Naive thymus-derived CD4-positive, alpha-beta T cell (primary cell): Measurements from ENCODE around the gene PDHA2. TPM values are rescaled to one million over a fixed set of nuclear protein-coding genes. Genes with fewer than 3 reads are reported as not detected.

ENCODE experiments used
- ATAC-seq: fragments of 150-1000 bp; cut with Tn5 transposase; 2 replicates; pipeline ENCODE4 v1.10.0; 2021; ENCODE audit warnings: mild to moderate bottlenecking, moderate library complexity
- CTCF ChIA-PET: fragments of 350-600 bp; sonication (Branson Sonifier 250); formaldehyde crosslinking; loops from one replicate; lab custom pipeline; 2021; ENCODE audit warnings: antibody characterized with exemption; lab: Charles Lee
- POLR2A ChIA-PET: fragments of 350-600 bp; sonication (Branson Sonifier 250); formaldehyde crosslinking; loops from one replicate; lab custom pipeline; 2021; ENCODE audit warnings: antibody characterized with exemption, inconsistent platforms; lab: Charles Lee
- DNase-seq, 9 donors: peaks; one replicate each; pipeline versions ENCODE4 v3.0.0 to v3.0.0-alpha.2; 2020 to 2022; ENCODE audit warnings: mixed read lengths in 1 of 9
- H3K27ac ChIP-seq: one replicate; pipeline ENCODE4 v1.7.0; 2013; ENCODE audit warnings: mild to moderate bottlenecking, low read depth, low read length, moderate library complexity
- H3K27me3 ChIP-seq, 2 donors: one replicate each; pipeline ENCODE4 v1.7.0; 2013; ENCODE audit warnings: low read length in 2 of 2, mild to moderate bottlenecking in 2 of 2, moderate library complexity in 2 of 2; ENCODE audit not compliant: control insufficient read depth in 2 of 2, insufficient read depth in 2 of 2
- H3K36me3 ChIP-seq, 3 experiments: 1 replicate in 2 of 3; 2 replicates in 1 of 3; pipeline ENCODE4 v1.7.0; 2013; ENCODE audit warnings: low read length in 3 of 3, mild to moderate bottlenecking in 3 of 3, moderate library complexity in 1 of 3; ENCODE audit not compliant: insufficient read depth in 3 of 3, control insufficient read depth in 2 of 3
- H3K4me1 ChIP-seq, 2 donors: one replicate each; pipeline ENCODE4 v1.7.0; 2013; ENCODE audit warnings: low read length in 2 of 2, mild to moderate bottlenecking in 2 of 2, moderate library complexity in 1 of 2; ENCODE audit not compliant: control insufficient read depth in 2 of 2, insufficient read depth in 2 of 2
- H3K4me3 ChIP-seq: 2 replicates; pipeline ENCODE4 v1.7.0; 2013; ENCODE audit warnings: mild to moderate bottlenecking, low read length
- H3K9me3 ChIP-seq, 3 experiments: 1 replicate in 2 of 3; 2 replicates in 1 of 3; pipeline ENCODE4 v1.7.0; 2013; ENCODE audit warnings: low read length in 3 of 3; ENCODE audit not compliant: control insufficient read depth in 2 of 3
- H3K27ac Mint-ChIP-seq, 9 donors: one replicate each; pipeline ENCODE4 v1.8.0; 2020 to 2022; ENCODE audit warnings: mixed read lengths in 9 of 9, mild to moderate bottlenecking in 8 of 9, moderate library complexity in 5 of 9, inconsistent platforms in 2 of 9
- H3K27me3 Mint-ChIP-seq, 5 donors: one replicate each; pipeline ENCODE4 v1.8.0; 2021 to 2022; ENCODE audit warnings: mixed read lengths in 5 of 5, mild to moderate bottlenecking in 1 of 5
- H3K36me3 Mint-ChIP-seq, 5 donors: one replicate each; pipeline ENCODE4 v1.8.0; 2020 to 2022; ENCODE audit warnings: mixed read lengths in 5 of 5, mild to moderate bottlenecking in 3 of 5, inconsistent platforms in 1 of 5
- H3K4me1 Mint-ChIP-seq, 7 donors: one replicate each; pipeline ENCODE4 v1.8.0; 2020 to 2022; ENCODE audit warnings: mixed read lengths in 7 of 7, mild to moderate bottlenecking in 3 of 7, inconsistent platforms in 1 of 7
- H3K4me3 Mint-ChIP-seq, 10 donors: one replicate each; pipeline ENCODE4 v1.8.0; 2020 to 2022; ENCODE audit warnings: mild to moderate bottlenecking in 10 of 10, mixed read lengths in 10 of 10, moderate library complexity in 6 of 10, inconsistent platforms in 2 of 10
- H3K9me3 Mint-ChIP-seq, 11 donors: one replicate each; pipeline ENCODE4 v1.8.0; 2020 to 2022; ENCODE audit warnings: mixed read lengths in 11 of 11, mild to moderate bottlenecking in 4 of 11, inconsistent platforms in 1 of 11, moderate library complexity in 1 of 11
- intact Hi-C, 2 donors: fragments of 100-400 bp; cut with micrococcal nuclease; formaldehyde crosslinking; loops; one replicate each; pipeline ENCODE4 v1.15.1; 2023
- polyA plus RNA-seq, 2 donors: library from polyadenylated mRNA; unstranded; fragments of 300-500 nt; fragmentation: Illumina TruSeq; gene quantifications; one replicate each; pipeline ENCODE4 v1.2.3, GENCODE V29; 2021
- total RNA-seq, 6 experiments: library from RNA in 5 of 6; stranded (reverse) in 5 of 6; gene quantifications; 1 replicate in 5 of 6; 2 replicates in 1 of 6; pipeline ENCODE4 v1.2.3 and lab custom pipeline; 2021 to 2026

The PDHA2 gene
- total and polyA plus RNA-seq, 7 experiments from 2014 or later: not detected

GRCh38 chr4:95833711-95834194 is 6.1 kb upstream of the PDHA2 start:
- no peak overlapping the region for H3K27ac Mint-ChIP-seq
- no peak overlapping the region for H3K4me3 Mint-ChIP-seq
- no peaks in the 10 kb centered on the region for H3K4me1 Mint-ChIP-seq
- intact Hi-C loops: no loop called here
- Histone ChIP-seq H3K4me3 (no peak overlapping the region), H3K9me3 (no peaks in the 10 kb centered on the region), H3K36me3 (no peaks in the 10 kb centered on the region), H3K27me3 (no peaks in the 10 kb centered on the region), H3K4me1 (no peaks in the 10 kb centered on the region), H3K27ac (no peak overlapping the region)
- ATAC-seq (no peak), DNase-seq (no peak)
- H3K9me3 Mint-ChIP-seq: peaks cover 0 to 6% (median 0%) of the 10 kb centered on the region in 11 donors
- H3K27me3 Mint-ChIP-seq: no peaks in the 10 kb centered on the region
- ChIA-PET CTCF (no interaction called here), POLR2A (no interaction called here)
- no peaks in the 10 kb centered on the region for H3K36me3 Mint-ChIP-seq

GRCh38 chr4:95835672-95836071 is 4.2 kb upstream of the PDHA2 start:
- Histone ChIP-seq H3K27me3 (no peaks in the 10 kb centered on the region), H3K4me3 (no peak overlapping the region), H3K36me3 (no peaks in the 10 kb centered on the region), H3K4me1 (no peaks in the 10 kb centered on the region), H3K9me3 (no peaks in the 10 kb centered on the region), H3K27ac (no peak overlapping the region)
- DNase-seq (no peak), ATAC-seq (no peak)
- peaks cover 0 to 7% (median 0%) of the 10 kb centered on the region in 11 donors for H3K9me3 Mint-ChIP-seq
- no peaks in the 10 kb centered on the region for H3K4me1 Mint-ChIP-seq
- intact Hi-C loops: no loop called here
- POLR2A ChIA-PET: no interaction called here
- CTCF ChIA-PET: no interaction called here
- H3K4me3 Mint-ChIP-seq: no peak overlapping the region
- peaks cover 0 to 7% (median 0%) of the 10 kb centered on the region in 5 donors for H3K27me3 Mint-ChIP-seq
- H3K27ac Mint-ChIP-seq: no peak overlapping the region
- H3K36me3 Mint-ChIP-seq: no peaks in the 10 kb centered on the region

DNA sequence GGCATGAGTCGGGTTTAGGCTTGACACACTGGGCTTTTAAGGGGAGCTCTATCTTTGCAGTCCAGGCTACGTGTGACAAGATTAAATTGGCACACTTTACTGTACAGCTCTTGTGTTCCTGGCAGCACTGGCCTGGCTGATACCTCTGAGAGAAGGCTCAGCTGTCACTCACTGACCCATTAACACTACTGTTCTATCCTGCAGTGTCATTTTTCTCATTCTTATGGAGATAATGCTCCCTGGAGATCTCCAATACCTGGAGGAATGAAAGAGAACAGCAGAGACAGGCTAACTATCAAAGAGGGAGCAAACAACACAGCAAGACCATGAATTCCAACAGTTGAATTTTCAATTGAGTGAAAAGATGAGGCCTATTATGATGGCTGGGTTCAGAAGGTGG is 1.7 kb upstream of the PDHA2 start:
- POLR2A ChIA-PET: no interaction called here
- no peaks in the 10 kb centered on the region for H3K4me1 ChIP-seq
- no peak overlapping the region for H3K27ac ChIP-seq
- Mint-ChIP-seq H3K4me1 (no peaks in the 10 kb centered on the region), H3K27me3 (peaks cover 0 to 7% (median 0%) of the 10 kb centered on the region in 5 donors), H3K9me3 (peaks cover 0 to 7% (median 0%) of the 10 kb centered on the region in 11 donors), H3K4me3 (no peak overlapping the region), H3K27ac (no peak overlapping the region), H3K36me3 (no peaks in the 10 kb centered on the region)
- no peak overlapping the region for H3K4me3 ChIP-seq
- CTCF ChIA-PET: no interaction called here
- ATAC-seq (no peak), DNase-seq (no peak)
- no peaks in the 10 kb centered on the region for H3K9me3 ChIP-seq
- no peaks in the 10 kb centered on the region for H3K27me3 ChIP-seq
- H3K36me3 ChIP-seq: no peaks in the 10 kb centered on the region
- intact Hi-C loops: no loop called here

- Mint-ChIP-seq H3K4me3 (no peak overlapping the region), H3K27ac (no peak overlapping the region), H3K27me3 (no peaks in the 10 kb centered on the region), H3K4me1 (no peaks in the 10 kb centered on the region), H3K9me3 (peaks cover 0 to 5% (median 0%) of the 10 kb centered on the region in 11 donors), H3K36me3 (no peaks in the 10 kb centered on the region)
- Histone ChIP-seq H3K9me3 (no peaks in the 10 kb centered on the region), H3K36me3 (no peaks in the 10 kb centered on the region), H3K4me1 (no peaks in the 10 kb centered on the region), H3K27me3 (no peaks in the 10 kb centered on the region), H3K27ac (no peak overlapping the region), H3K4me3 (no peak overlapping the region)
- intact Hi-C loops: no loop called here
- CTCF ChIA-PET: no interaction called here
- POLR2A ChIA-PET: no interaction called here
- no peak for ATAC-seq
- no peak for DNase-seq
Observed at GRCh38 chr4:95847908-95848460, 8.1 kb downstream of the PDHA2 start.

DNA sequence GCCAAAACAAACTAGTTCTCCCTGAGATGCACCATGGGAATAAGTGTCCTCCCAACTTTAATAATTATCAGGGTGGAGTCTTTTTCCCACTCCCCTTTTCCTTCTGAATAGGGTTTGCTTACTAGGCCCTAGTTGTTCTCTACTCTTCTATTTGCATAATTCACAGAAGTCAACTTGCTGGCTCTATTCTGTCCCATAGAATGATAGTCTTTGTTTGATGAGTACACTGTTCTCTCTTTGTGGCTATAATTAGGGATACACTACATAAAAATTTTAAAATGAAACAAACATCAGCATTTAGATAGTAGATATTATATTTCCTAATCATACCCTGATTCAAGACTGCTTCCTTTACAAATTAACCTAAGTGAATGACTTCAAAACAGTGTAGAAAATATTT is 10.3 kb downstream of the PDHA2 start:
- ChIA-PET CTCF (no interaction called here), POLR2A (no interaction called here)
- no peak overlapping the region for H3K4me3 ChIP-seq
- Mint-ChIP-seq H3K4me1 (no peaks in the 10 kb centered on the region), H3K36me3 (no peaks in the 10 kb centered on the region), H3K9me3 (peaks cover 0 to 5% (median 0%) of the 10 kb centered on the region in 11 donors), H3K27ac (no peak overlapping the region), H3K4me3 (no peak overlapping the region), H3K27me3 (no peaks in the 10 kb centered on the region)
- H3K9me3 ChIP-seq: no peaks in the 10 kb centered on the region
- DNase-seq: no peak
- H3K36me3 ChIP-seq: no peaks in the 10 kb centered on the region
- no peaks in the 10 kb centered on the region for H3K27me3 ChIP-seq
- ATAC-seq: no peak
- intact Hi-C loops: no loop called here
- no peaks in the 10 kb centered on the region for H3K4me1 ChIP-seq
- no peak overlapping the region for H3K27ac ChIP-seq

GRCh38 chr4:95857761-95858160 is 17.9 kb downstream of the PDHA2 start:
- no peak overlapping the region for H3K27ac Mint-ChIP-seq
- Histone ChIP-seq H3K27ac (no peak overlapping the region), H3K9me3 (no peaks in the 10 kb centered on the region), H3K27me3 (no peaks in the 10 kb centered on the region), H3K4me3 (no peak overlapping the region), H3K4me1 (no peaks in the 10 kb centered on the region), H3K36me3 (no peaks in the 10 kb centered on the region)
- ChIA-PET POLR2A (no interaction called here), CTCF (interaction anchor here (0.5 kb wide), 1 partner anchor 32 kb away, joined by 3 read pairs; no protein-coding TSS in a partner anchor)
- DNase-seq (no peak), ATAC-seq (no peak)
- H3K36me3 Mint-ChIP-seq: no peaks in the 10 kb centered on the region
- H3K9me3 Mint-ChIP-seq: peaks cover 0 to 17% (median 1%) of the 10 kb centered on the region in 11 donors
- no peak overlapping the region for H3K4me3 Mint-ChIP-seq
- no peaks in the 10 kb centered on the region for H3K4me1 Mint-ChIP-seq
- intact Hi-C loops: no loop called here
- no peaks in the 10 kb centered on the region for H3K27me3 Mint-ChIP-seq

- Histone ChIP-seq H3K36me3 (no peaks in the 10 kb centered on the region), H3K4me1 (no peaks in the 10 kb centered on the region), H3K27me3 (no peaks in the 10 kb centered on the region), H3K9me3 (peaks cover 0 to 14% (median 0%) of the 10 kb centered on the region in 3 experiments), H3K4me3 (no peak overlapping the region), H3K27ac (no peak overlapping the region)
- Mint-ChIP-seq H3K27ac (no peak overlapping the region), H3K9me3 (peaks cover 3 to 32% (median 9%) of the 10 kb centered on the region in 11 donors), H3K4me3 (no peak overlapping the region), H3K27me3 (no peaks in the 10 kb centered on the region), H3K36me3 (no peaks in the 10 kb centered on the region), H3K4me1 (no peaks in the 10 kb centered on the region)
- no peak for ATAC-seq
- intact Hi-C loops: no loop called here
- ChIA-PET CTCF (interaction anchor here (0.7 kb wide), 1 partner anchor 1098 kb away, joined by 4 read pairs; no protein-coding TSS in a partner anchor), POLR2A (no interaction called here)
- no peak for DNase-seq
Observed at GRCh38 chr4:95867919-95868318, 28.0 kb downstream of the PDHA2 start.
